ENCODE results near the gene CDYL. TPM values are rescaled to one million over a fixed set of nuclear protein-coding genes. Genes with fewer than 3 reads are reported as not detected.
A peak's percentile ranks its signal among the peaks of the same experiment; 100 is the strongest.

Gene CDYL
- total RNA-seq, 4 donors from 2014 or later: 24.1 to 24.8 (median 24.5) TPM

- intact Hi-C loops (cut with DNase I; ENCODE audit: low total_unique reads) (no loop called here), in situ Hi-C loops (cut with MboI; ENCODE audit: low sequenced_read_pairs in 4 of 4) (no loop called here)
- Histone ChIP-seq H3K4me1 (peaks cover 7 to 11% of the 10 kb centered on the region in 2 donors), H3K27me3 (no peaks in the 10 kb centered on the region), H3K36me3 (no peaks in the 10 kb centered on the region), H3K9me3 (no peaks in the 10 kb centered on the region), H3K27ac (no peak overlapping the region), H3K4me3 (no peak overlapping the region)
- DNase-seq: no peak
- no peak for ATAC-seq
- TF ChIP-seq CTCF (IDR thresholded peaks at IDR 0.05 in 4 of 5, conservative IDR thresholded peaks at IDR 0.05 in 1 of 5) (no peak), POLR2A (IDR thresholded peaks at IDR 0.05) (no peak)
Measured at GRCh38 chr6:4899249-4900034, 123.2 kb downstream of the CDYL start.

- intact Hi-C loops (cut with DNase I; ENCODE audit: low total_unique reads) (no loop called here), in situ Hi-C loops (cut with MboI; ENCODE audit: low sequenced_read_pairs in 4 of 4) (no loop called here)
- ATAC-seq (no peak), DNase-seq (no peak)
- Histone ChIP-seq H3K27ac (no peak overlapping the region), H3K9me3 (no peaks in the 10 kb centered on the region), H3K27me3 (no peaks in the 10 kb centered on the region), H3K36me3 (no peaks in the 10 kb centered on the region), H3K4me3 (no peak overlapping the region), H3K4me1 (peaks cover 12 to 19% of the 10 kb centered on the region in 2 donors)
- TF ChIP-seq CTCF (IDR thresholded peaks at IDR 0.05 in 4 of 5, conservative IDR thresholded peaks at IDR 0.05 in 1 of 5): no peak
- no peak for TF ChIP-seq POLR2A (IDR thresholded peaks at IDR 0.05)
Measured at GRCh38 chr6:4901386-4902061, 125.3 kb downstream of the CDYL start.

GRCh38 chr6:4902363-4902762 lies 126.2 kb downstream of the CDYL start:
- ATAC-seq: no peak
- in situ Hi-C loops (cut with MboI; ENCODE audit: low sequenced_read_pairs in 4 of 4): no loop called here
- TF ChIP-seq POLR2A (IDR thresholded peaks at IDR 0.05) (no peak), CTCF (IDR thresholded peaks at IDR 0.05 in 4 of 5, conservative IDR thresholded peaks at IDR 0.05 in 1 of 5) (no peak)

GRCh38 chr6:4903121-4903520 lies 126.9 kb downstream of the CDYL start:
- Histone ChIP-seq H3K36me3 (no peaks in the 10 kb centered on the region), H3K9me3 (no peaks in the 10 kb centered on the region), H3K27ac (peak overlapping the region in 1 of 4 donors; percentile 14), H3K27me3 (no peaks in the 10 kb centered on the region), H3K4me1 (peaks cover 23 to 28% of the 10 kb centered on the region in 2 donors), H3K4me3 (no peak overlapping the region)
- ATAC-seq (no peak), DNase-seq (no peak)
- TF ChIP-seq POLR2A (IDR thresholded peaks at IDR 0.05): no peak
- no peak for TF ChIP-seq CTCF (IDR thresholded peaks at IDR 0.05 in 4 of 5, conservative IDR thresholded peaks at IDR 0.05 in 1 of 5)
- in situ Hi-C loops (cut with MboI; ENCODE audit: low sequenced_read_pairs in 4 of 4): no loop called here
- intact Hi-C loops (cut with DNase I; ENCODE audit: low total_unique reads): no loop called here

More at GRCh38 chr6:4902363-4902762, 126.2 kb downstream of the CDYL start:
- no peak for DNase-seq
- no peak overlapping the region for H3K4me3 ChIP-seq
- intact Hi-C loops (cut with DNase I; ENCODE audit: low total_unique reads): no loop called here
- no peaks in the 10 kb centered on the region for H3K36me3 ChIP-seq
- H3K27ac ChIP-seq: no peak overlapping the region
- no peaks in the 10 kb centered on the region for H3K9me3 ChIP-seq
- no peaks in the 10 kb centered on the region for H3K27me3 ChIP-seq
- H3K4me1 ChIP-seq: peaks cover 20 to 23% of the 10 kb centered on the region in 2 donors

All from gastrocnemius medialis (tissue), 4 donors.